GM23248 (cell line): ENCODE data around the gene NPHP4. TPM values are rescaled to one million over a fixed set of nuclear protein-coding genes. Genes with fewer than 3 reads are reported as not detected.

Experiments
- DNase-seq: peaks from one replicate; pipeline ENCODE4 v3.0.0-alpha.2; 2015
- H2AFZ ChIP-seq: fragments of 200-600 bp; sonication (generic); 2 replicates; pipeline ENCODE4 v1.6.1; 2016; ENCODE audit warnings: antibody characterized with exemption
- H3F3A ChIP-seq: fragments of 200-600 bp; sonication (generic); 2 replicates; pipeline ENCODE4 v1.6.1; 2016; ENCODE audit warnings: mild to moderate bottlenecking, antibody characterized with exemption, mixed run types; ENCODE audit not compliant: insufficient read depth
- H3K27ac ChIP-seq: fragments of 200-600 bp; sonication (generic); 2 replicates; pipeline ENCODE4 v1.5.1; 2016; ENCODE audit warnings: mild to moderate bottlenecking
- H3K27me3 ChIP-seq: fragments of 200-600 bp; sonication (generic); replicated peaks from 2 replicates; pipeline ENCODE4 v1.6.1; 2016; ENCODE audit warnings: mild to moderate bottlenecking; ENCODE audit not compliant: insufficient read depth
- H3K36me3 ChIP-seq: fragments of 200-600 bp; sonication (generic); 2 replicates; pipeline ENCODE4 v1.6.1; 2016; ENCODE audit warnings: low read depth, mild to moderate bottlenecking
- H3K4me1 ChIP-seq: fragments of 200-600 bp; sonication (generic); 2 replicates; pipeline ENCODE4 v1.6.1; 2016; ENCODE audit warnings: mild to moderate bottlenecking; ENCODE audit not compliant: insufficient read depth
- H3K4me2 ChIP-seq: fragments of 200-600 bp; sonication (generic); one replicate; pipeline ENCODE4 v1.6.1; 2016; ENCODE audit warnings: mild to moderate bottlenecking; ENCODE audit not compliant: unreplicated experiment
- H3K4me3 ChIP-seq: fragments of 200-600 bp; sonication (generic); 2 replicates; pipeline ENCODE4 v1.5.1; 2016; ENCODE audit warnings: mild to moderate bottlenecking
- H3K79me2 ChIP-seq: fragments of 200-600 bp; sonication (generic); 2 replicates; pipeline ENCODE4 v1.6.1; 2016; ENCODE audit warnings: mild to moderate bottlenecking; ENCODE audit not compliant: insufficient read depth
- H3K9ac ChIP-seq: fragments of 200-600 bp; sonication (generic); 2 replicates; pipeline ENCODE4 v1.6.1; 2016; ENCODE audit warnings: mild to moderate bottlenecking
- H3K9me2 ChIP-seq: fragments of 200-600 bp; sonication (generic); 2 replicates; pipeline ENCODE4 v1.6.1; 2016; ENCODE audit warnings: mixed run types, mild to moderate bottlenecking, moderate library complexity; ENCODE audit not compliant: insufficient read depth
- H3K9me3 ChIP-seq: fragments of 200-600 bp; sonication (generic); one replicate; pipeline ENCODE4 v1.6.1; 2017; ENCODE audit warnings: low read depth
- H4K20me1 ChIP-seq: fragments of 200-600 bp; sonication (generic); 2 replicates; pipeline ENCODE4 v1.6.0; 2016; ENCODE audit not compliant: insufficient read depth
- EZH2 ChIP-seq: fragments of 200-600 bp; sonication (generic); IDR thresholded peaks from 2 replicates; pipeline ENCODE4 v1.6.1; 2018; ENCODE audit warnings: antibody characterized with exemption, mild to moderate bottlenecking; ENCODE audit not compliant: insufficient read depth, poor library complexity, severe bottlenecking
- EZH2phosphoT487 ChIP-seq: fragments of 200-600 bp; sonication (generic); IDR thresholded peaks from 2 replicates; pipeline ENCODE4 v1.6.1; 2018; ENCODE audit warnings: antibody characterized with exemption, moderate library complexity, mild to moderate bottlenecking, low read depth; ENCODE audit not compliant: insufficient read depth
- WGBS, 2 experiments: methylation state at CpG; one replicate each; pipeline ENCODE4 v1.1.6; 2015 to 2017; ENCODE audit warnings: low lambda C conversion rate in 2 of 2, low coverage in 1 of 2; ENCODE audit errors: missing lambda C conversion rate in 2 of 2; 5-methylcytosine and 5-hydroxymethylcytosine counted together
- in situ Hi-C: fragments of 300-500 bp; cut with MboI; formaldehyde crosslinking; loops from 2 replicates; pipeline ENCODE4 v1.15.0; 2020
- polyA plus RNA-seq: library from polyadenylated mRNA; unstranded; fragments of >200 nt; fragmentation: Nextera tagmentation; extraction: Ambion mirVana; gene quantifications from 2 replicates; pipeline ENCODE4 v1.2.1, GENCODE V29; 2016
- total RNA-seq: library from RNA; depleted of rRNA; stranded (reverse); fragments of >200 nt; shearing (Covaris generic); gene quantifications from 2 replicates; pipeline ENCODE4 v1.2.3, GENCODE V29; 2014

The NPHP4 gene
- total and polyA plus RNA-seq, 2 experiments from 2014 or later = 4.0 to 4.2 TPM

- Histone ChIP-seq H3K9me2 (no peaks in the 10 kb centered on the region), H4K20me1 (no peaks in the 10 kb centered on the region), H2AFZ (no peak overlapping the region), H3F3A (no peaks in the 10 kb centered on the region), H3K4me3 (no peak overlapping the region), H3K9ac (no peak overlapping the region), H3K4me1 (no peaks in the 10 kb centered on the region), H3K9me3 (no peaks in the 10 kb centered on the region), H3K4me2 (no peak overlapping the region), H3K27me3 (no peaks in the 10 kb centered on the region), H3K79me2 (no peaks in the 10 kb centered on the region), H3K27ac (no peak overlapping the region), H3K36me3 (no peaks in the 10 kb centered on the region)
- no peak for DNase-seq
- WGBS, 2 experiments = 88 to 91% methylated on average over 16 to 17 of the region's 17 CpGs
- in situ Hi-C loops = no loop called here
- no peak for TF ChIP-seq EZH2phosphoT487
- no peak for TF ChIP-seq EZH2
Observed at GRCh38 chr1:6000444-6001288, 8.4 kb upstream of the NPHP4 start.

GRCh38 chr1:5999711-6000443 lies 7.7 kb upstream of the NPHP4 start:
- Histone ChIP-seq H3K9me3 (no peaks in the 10 kb centered on the region), H3K4me1 (no peaks in the 10 kb centered on the region), H3K9me2 (no peaks in the 10 kb centered on the region), H3K79me2 (no peaks in the 10 kb centered on the region), H3F3A (no peaks in the 10 kb centered on the region), H3K36me3 (no peaks in the 10 kb centered on the region), H3K4me3 (no peak overlapping the region), H2AFZ (no peak overlapping the region), H3K4me2 (no peak overlapping the region), H4K20me1 (no peaks in the 10 kb centered on the region), H3K27ac (no peak overlapping the region), H3K27me3 (no peaks in the 10 kb centered on the region), H3K9ac (no peak overlapping the region)
- in situ Hi-C loops = no loop called here
- TF ChIP-seq EZH2 (no peak), EZH2phosphoT487 (no peak)
- WGBS, 2 experiments = 89 to 95% methylated on average over 25 to 28 of the region's 28 CpGs
- no peak for DNase-seq

- Histone ChIP-seq H3K79me2 (no peaks in the 10 kb centered on the region), H3K9ac (no peak overlapping the region), H3K4me3 (no peak overlapping the region), H3K27me3 (no peaks in the 10 kb centered on the region), H3K27ac (no peak overlapping the region), H3K9me3 (no peaks in the 10 kb centered on the region), H3K9me2 (no peaks in the 10 kb centered on the region), H3F3A (no peaks in the 10 kb centered on the region), H3K4me2 (no peak overlapping the region), H4K20me1 (no peaks in the 10 kb centered on the region), H3K4me1 (no peaks in the 10 kb centered on the region), H2AFZ (no peak overlapping the region), H3K36me3 (no peaks in the 10 kb centered on the region)
- DNase-seq = no peak
- no peak for TF ChIP-seq EZH2
- TF ChIP-seq EZH2phosphoT487 = no peak
- WGBS, 2 experiments = 95 to 96% methylated on average over 19 of the region's 19 CpGs
- in situ Hi-C loops = no loop called here
Observed at GRCh38 chr1:5998906-5999301, 6.7 kb upstream of the NPHP4 start.

- H3F3A ChIP-seq = no peaks in the 10 kb centered on the region
- TF ChIP-seq EZH2phosphoT487 (no peak), EZH2 (no peak)
- 94 to 97% methylated on average over 10 to 12 of the region's 12 CpGs for WGBS, 2 experiments
- H3K9ac ChIP-seq = no peak overlapping the region
- no peaks in the 10 kb centered on the region for H3K36me3 ChIP-seq
- DNase-seq = no peak
- no peaks in the 10 kb centered on the region for H3K9me2 ChIP-seq
- no peak overlapping the region for H3K27ac ChIP-seq
- H3K4me1 ChIP-seq = peaks cover 2% of the 10 kb centered on the region; the same call in 1 of the 2 replicates
- no peak overlapping the region for H3K4me2 ChIP-seq
- in situ Hi-C loops = no loop called here
- no peak overlapping the region for H2AFZ ChIP-seq
- H3K27me3 ChIP-seq = no peaks in the 10 kb centered on the region
- H4K20me1 ChIP-seq = no peaks in the 10 kb centered on the region
- no peaks in the 10 kb centered on the region for H3K79me2 ChIP-seq
- no peaks in the 10 kb centered on the region for H3K9me3 ChIP-seq
- H3K4me3 ChIP-seq = no peak overlapping the region
Observed at GRCh38 chr1:5998051-5998905, 6.1 kb upstream of the NPHP4 start.
